ENCODE data around the gene SPAG17. TPM values are rescaled to one million over a fixed set of nuclear protein-coding genes. Genes with fewer than 3 reads are reported as not detected.

SPAG17 gene
- total and polyA plus RNA-seq, 7 donors, result not detected

DNA sequence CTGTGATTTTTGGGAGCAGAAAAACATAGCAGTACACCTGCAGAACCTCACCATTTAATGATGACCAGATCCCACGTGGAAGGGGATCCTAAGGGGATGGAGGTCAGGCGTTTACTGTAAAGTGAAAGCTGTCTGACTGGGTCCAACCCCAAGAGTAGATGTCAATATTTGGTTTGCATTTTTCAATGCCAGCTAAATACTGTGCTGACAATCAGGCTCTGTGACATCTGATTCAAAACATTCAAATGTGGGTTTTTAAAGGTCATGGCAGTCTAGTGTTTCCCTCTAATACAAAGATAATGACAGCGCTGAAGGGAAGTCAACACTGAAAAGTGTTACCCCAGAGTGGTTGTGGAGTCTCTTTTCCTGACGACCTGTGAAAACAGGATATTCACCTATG, 68.1 kb downstream of the SPAG17 start:
- H3K27ac ChIP-seq, result no peak overlapping the region

GRCh38 chr1:118116401-118116800, 68.6 kb downstream of the SPAG17 start:
- H3K27ac ChIP-seq, result no peak overlapping the region
- no peaks in the 10 kb centered on the region for H3K36me3 ChIP-seq
- H3K4me1 ChIP-seq, result no peaks in the 10 kb centered on the region
- WGBS, 2 donors, result 87 to 89% methylated on average over 5 of the region's 5 CpGs
- no peak for DNase-seq
- H3K4me3 ChIP-seq, result no peak overlapping the region
- H3K27me3 ChIP-seq, result no peaks in the 10 kb centered on the region
- TF ChIP-seq POLR2A (IDR thresholded peaks at IDR 0.05) (no peak), POLR2AphosphoS5 (IDR thresholded peaks at IDR 0.05) (no peak), EP300 (IDR thresholded peaks at IDR 0.05) (no peak)
- TF ChIP-seq, protein P1, sequence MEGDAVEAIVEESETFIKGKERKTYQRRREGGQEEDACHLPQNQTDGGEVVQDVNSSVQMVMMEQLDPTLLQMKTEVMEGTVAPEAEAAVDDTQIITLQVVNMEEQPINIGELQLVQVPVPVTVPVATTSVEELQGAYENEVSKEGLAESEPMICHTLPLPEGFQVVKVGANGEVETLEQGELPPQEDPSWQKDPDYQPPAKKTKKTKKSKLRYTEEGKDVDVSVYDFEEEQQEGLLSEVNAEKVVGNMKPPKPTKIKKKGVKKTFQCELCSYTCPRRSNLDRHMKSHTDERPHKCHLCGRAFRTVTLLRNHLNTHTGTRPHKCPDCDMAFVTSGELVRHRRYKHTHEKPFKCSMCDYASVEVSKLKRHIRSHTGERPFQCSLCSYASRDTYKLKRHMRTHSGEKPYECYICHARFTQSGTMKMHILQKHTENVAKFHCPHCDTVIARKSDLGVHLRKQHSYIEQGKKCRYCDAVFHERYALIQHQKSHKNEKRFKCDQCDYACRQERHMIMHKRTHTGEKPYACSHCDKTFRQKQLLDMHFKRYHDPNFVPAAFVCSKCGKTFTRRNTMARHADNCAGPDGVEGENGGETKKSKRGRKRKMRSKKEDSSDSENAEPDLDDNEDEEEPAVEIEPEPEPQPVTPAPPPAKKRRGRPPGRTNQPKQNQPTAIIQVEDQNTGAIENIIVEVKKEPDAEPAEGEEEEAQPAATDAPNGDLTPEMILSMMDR (IDR thresholded peaks at IDR 0.05), result no peak
- intact Hi-C loops (cut with DNase I), result no loop called here
- H3K9me3 ChIP-seq, result no peaks in the 10 kb centered on the region

More for the DNA sequence above, 68.1 kb downstream of the SPAG17 start:
- no peaks in the 10 kb centered on the region for H3K9me3 ChIP-seq
- no peaks in the 10 kb centered on the region for H3K27me3 ChIP-seq
- DNase-seq, result no peak
- H3K4me3 ChIP-seq, result no peak overlapping the region
- intact Hi-C loops (cut with DNase I), result no loop called here
- H3K36me3 ChIP-seq, result no peaks in the 10 kb centered on the region
- TF ChIP-seq, protein P1 (IDR thresholded peaks at IDR 0.05), result no peak
- TF ChIP-seq EP300 (IDR thresholded peaks at IDR 0.05) (no peak), POLR2A (IDR thresholded peaks at IDR 0.05) (no peak), POLR2AphosphoS5 (IDR thresholded peaks at IDR 0.05) (no peak)
- 13 to 59% methylated on average over 4 of the region's 4 CpGs for WGBS, 2 donors
- no peaks in the 10 kb centered on the region for H3K4me1 ChIP-seq

DNA sequence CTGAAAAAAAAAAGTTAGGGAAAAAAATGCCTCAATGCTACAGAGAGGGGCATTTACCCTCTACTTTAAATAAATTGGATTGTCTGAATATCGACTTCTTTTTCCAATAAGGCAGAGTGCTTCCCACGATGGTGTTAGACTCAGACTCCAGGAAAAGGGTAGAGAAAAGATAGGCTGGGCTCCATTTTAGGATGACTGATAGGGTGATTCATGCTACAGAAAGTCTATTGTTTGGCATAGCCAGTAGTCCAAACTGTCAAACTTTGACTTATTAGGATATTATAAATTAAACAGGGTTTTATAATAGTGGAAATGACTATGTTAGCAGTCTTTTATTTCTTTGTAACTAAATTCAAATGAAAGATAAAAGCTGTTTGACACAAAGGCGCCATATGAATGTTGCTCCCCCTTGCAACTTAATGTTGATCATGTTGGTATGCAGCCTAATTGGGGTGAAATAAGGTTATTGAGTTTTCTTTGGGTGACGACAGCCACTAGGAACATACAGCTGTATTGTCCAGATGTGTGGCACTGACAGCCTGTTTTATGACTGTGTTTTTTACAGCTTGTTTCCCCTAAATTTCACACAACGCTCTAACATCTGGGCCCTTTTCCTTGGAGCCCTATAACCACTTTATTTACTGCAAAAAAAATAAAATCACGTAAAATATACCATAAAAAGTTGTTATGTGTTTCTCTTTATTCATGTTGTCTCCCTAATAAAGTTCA, 69.3 kb downstream of the SPAG17 start:
- H3K27me3 ChIP-seq, result no peaks in the 10 kb centered on the region
- no peak overlapping the region for H3K27ac ChIP-seq
- no peaks in the 10 kb centered on the region for H3K36me3 ChIP-seq
- no peaks in the 10 kb centered on the region for H3K4me1 ChIP-seq
- H3K4me3 ChIP-seq, result no peak overlapping the region
- H3K9me3 ChIP-seq, result no peaks in the 10 kb centered on the region
- 50 to 65% methylated on average over 6 of the region's 6 CpGs for WGBS, 2 donors
- intact Hi-C loops (cut with DNase I), result no loop called here
- no peak for TF ChIP-seq POLR2A (IDR thresholded peaks at IDR 0.05)
- TF ChIP-seq, protein P1 (IDR thresholded peaks at IDR 0.05), result no peak
- no peak for TF ChIP-seq POLR2AphosphoS5 (IDR thresholded peaks at IDR 0.05)
- no peak for TF ChIP-seq EP300 (IDR thresholded peaks at IDR 0.05)
- no peak for DNase-seq

DNA sequence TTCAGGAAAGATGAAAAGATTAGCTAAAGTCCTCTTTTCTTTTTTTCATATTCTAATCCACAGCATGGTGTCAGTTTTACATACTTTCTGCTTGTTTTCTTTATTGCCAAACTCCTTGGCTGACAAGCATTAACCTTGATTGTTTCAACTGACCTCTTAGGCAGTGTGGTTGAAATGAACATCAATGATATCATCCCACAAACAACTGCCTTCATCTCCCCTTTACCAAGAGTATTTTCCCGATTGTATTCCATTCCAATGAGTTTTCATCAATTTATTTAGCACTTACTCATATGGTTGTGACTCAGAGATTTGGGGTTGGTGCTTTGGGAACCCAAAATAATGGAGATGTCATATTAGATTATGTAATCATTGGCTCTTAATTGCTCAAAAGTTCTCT, 71.8 kb downstream of the SPAG17 start:
- H3K27me3 ChIP-seq, result no peaks in the 10 kb centered on the region
- WGBS, 2 donors, result 72 to 84% methylated on average over 1 of the region's 1 CpG
- H3K9me3 ChIP-seq, result no peaks in the 10 kb centered on the region
- no peaks in the 10 kb centered on the region for H3K36me3 ChIP-seq
- no peak for TF ChIP-seq EP300 (IDR thresholded peaks at IDR 0.05)
- TF ChIP-seq POLR2A (IDR thresholded peaks at IDR 0.05), result no peak
- TF ChIP-seq POLR2AphosphoS5 (IDR thresholded peaks at IDR 0.05), result no peak
- TF ChIP-seq, protein P1 (IDR thresholded peaks at IDR 0.05), result no peak
- H3K4me3 ChIP-seq, result no peak overlapping the region
- intact Hi-C loops (cut with DNase I), result no loop called here
- H3K4me1 ChIP-seq, result no peaks in the 10 kb centered on the region
- no peak overlapping the region for H3K27ac ChIP-seq
- DNase-seq, result no peak

- H3K27ac ChIP-seq, result no peak overlapping the region
- H3K9me3 ChIP-seq, result no peaks in the 10 kb centered on the region
- no peaks in the 10 kb centered on the region for H3K4me1 ChIP-seq
- intact Hi-C loops (cut with DNase I), result no loop called here
- H3K4me3 ChIP-seq, result no peak overlapping the region
- H3K36me3 ChIP-seq, result no peaks in the 10 kb centered on the region
- TF ChIP-seq, protein P1 (IDR thresholded peaks at IDR 0.05), result no peak
- TF ChIP-seq POLR2AphosphoS5 (IDR thresholded peaks at IDR 0.05) (no peak), EP300 (IDR thresholded peaks at IDR 0.05) (no peak), POLR2A (IDR thresholded peaks at IDR 0.05) (no peak)
- H3K27me3 ChIP-seq, result no peaks in the 10 kb centered on the region
- DNase-seq, result no peak
Observed at GRCh38 chr1:118110580-118110979, 74.4 kb downstream of the SPAG17 start.

Measured in sigmoid colon (tissue), 7 donors.